HPDE6-E6E7 (cell line): ENCODE data around the gene KIF11.

Source experiments
- DNase-seq: peaks from one replicate; pipeline ENCODE4 v3.0.0; 2011; ENCODE audit warnings: missing footprints; ENCODE audit errors: extremely low spot score

KIF11 gene

GRCh38 chr10:92677708-92678107 is 84.8 kb downstream of the KIF11 start:
- DNase-seq, result no peak

- DNase-seq, result no peak
Measured at GRCh38 chr10:92678206-92678605, 85.3 kb downstream of the KIF11 start.

GRCh38 chr10:92681306-92681834 is 88.4 kb downstream of the KIF11 start:
- DNase-seq, result no peak

GRCh38 chr10:92688573-92688926 is 95.6 kb downstream of the KIF11 start:
- DNase-seq, result no peak

GRCh38 chr10:92688927-92689662 is 96.2 kb downstream of the KIF11 start:
- DNase-seq, result peak; percentile 17

- peak; percentile 50 for DNase-seq
Measured at GRCh38 chr10:92689663-92690210, 96.8 kb downstream of the KIF11 start, which contains the start of gene HHEX. HHEX (plus strand) TSS chr10:92689955; CDS start chr10:92689987, 32 bp downstream.

GRCh38 chr10:92690211-92690914 is 97.4 kb downstream of the KIF11 start:
- DNase-seq, result no peak

- no peak for DNase-seq
Measured at GRCh38 chr10:92690915-92691590, 98.1 kb downstream of the KIF11 start.

GRCh38 chr10:92691591-92692079 is 98.7 kb downstream of the KIF11 start:
- no peak for DNase-seq

- no peak for DNase-seq
Measured at GRCh38 chr10:92692080-92692671, 99.2 kb downstream of the KIF11 start.

GRCh38 chr10:92692697-92693533 is 100.0 kb downstream of the KIF11 start:
- no peak for DNase-seq

GRCh38 chr10:92693534-92693893 is 100.6 kb downstream of the KIF11 start:
- DNase-seq, result no peak

- DNase-seq, result peak; percentile 41
Measured at GRCh38 chr10:92695679-92696605, 103.0 kb downstream of the KIF11 start.

GRCh38 chr10:92696606-92697383 is 103.9 kb downstream of the KIF11 start:
- no peak for DNase-seq

GRCh38 chr10:92697663-92698511 is 105.0 kb downstream of the KIF11 start:
- DNase-seq, result no peak

- DNase-seq, result no peak
Measured at GRCh38 chr10:92699193-92699517, 106.2 kb downstream of the KIF11 start.

- DNase-seq, result no peak
Measured at GRCh38 chr10:92699518-92700381, 106.8 kb downstream of the KIF11 start.
